Stimulated activated CD8-positive, alpha-beta memory T cell treated with anti-CD3 and anti-CD28 coated beads, Interleukin-7, amount 100 ng/mL, for 48 hours (primary cell): Measurements from ENCODE around the gene PCAT7.

Experiments used
- DNase-seq, 2 donors: peaks; one replicate each; pipeline ENCODE4 v3.0.0-alpha.2; 2020; ENCODE audit warnings: low read depth in 1 of 2; ENCODE audit errors: extremely low read depth in 1 of 2

PCAT7 gene

GRCh38 chr9:94600715-94601114, 45.8 kb downstream of the PCAT7 start:
- DNase-seq: no peak

- no peak for DNase-seq
Measured at GRCh38 chr9:94602666-94603065, 47.8 kb downstream of the PCAT7 start.

GRCh38 chr9:94603259-94604160, 48.6 kb downstream of the PCAT7 start:
- peak; percentile 39 to 59 for DNase-seq

GRCh38 chr9:94606646-94607422, 52.0 kb downstream of the PCAT7 start:
- DNase-seq: no peak

- DNase-seq: no peak
Measured at GRCh38 chr9:94607423-94607691, 52.5 kb downstream of the PCAT7 start.

- DNase-seq: no peak
Measured at GRCh38 chr9:94610181-94610606, 55.3 kb downstream of the PCAT7 start.

- DNase-seq: peak; percentile 41 to 51
Measured at GRCh38 chr9:94611638-94612068, 56.8 kb downstream of the PCAT7 start.

GRCh38 chr9:94612071-94612470, 57.2 kb downstream of the PCAT7 start:
- no peak for DNase-seq

- DNase-seq: no peak
Measured at GRCh38 chr9:94613003-94613402, 58.1 kb downstream of the PCAT7 start.

- no peak for DNase-seq
Measured at GRCh38 chr9:94619026-94619425, 64.1 kb downstream of the PCAT7 start.
